ENCODE results near the gene ILF2.
A peak's percentile ranks its signal among the peaks of the same experiment; 100 is the strongest.
"Not testable (repeated sequence)": the region's sequence is repeated elsewhere in the genome, so short reads cannot be mapped to it uniquely, and the experiment has no call there.

The ILF2 gene

DNA sequence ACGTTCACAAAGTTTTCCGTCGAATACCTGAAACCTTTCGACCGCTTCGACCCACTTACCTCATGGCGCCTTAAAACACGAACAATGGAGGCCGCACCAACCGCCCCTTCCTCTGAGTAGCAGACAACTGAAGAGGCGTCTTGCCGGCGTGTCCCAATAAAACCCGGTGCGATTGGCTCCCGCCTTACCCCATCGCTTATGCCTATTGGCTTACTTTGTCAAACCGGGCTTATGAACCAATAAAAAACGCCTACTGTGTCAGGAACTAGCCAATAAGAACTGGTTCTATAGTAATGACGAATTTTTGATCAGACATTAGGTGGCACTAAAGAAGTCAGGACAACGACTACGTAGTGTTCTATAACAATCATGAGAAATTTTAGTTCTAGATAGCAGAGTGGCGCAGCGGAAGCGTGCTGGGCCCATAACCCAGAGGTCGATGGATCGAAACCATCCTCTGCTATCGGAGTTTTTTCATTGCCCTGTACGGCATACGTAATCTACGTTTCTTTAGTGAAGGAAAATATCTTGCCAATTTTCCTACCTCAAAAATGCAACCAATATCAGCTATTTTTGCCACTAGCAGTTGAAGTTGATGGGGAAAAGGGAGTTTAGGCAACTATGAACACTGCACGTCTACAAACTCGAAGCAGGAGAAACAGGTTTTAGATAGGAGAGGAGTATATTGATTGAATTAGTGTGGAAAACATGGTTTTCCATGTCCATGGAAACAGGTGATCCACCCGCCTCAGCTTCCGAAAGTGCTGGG lies at the start of gene ILF2:
Gene ILF2 (minus strand): TSS at position 135 of the 769 bp plus-strand sequence. CDS start 71 bp downstream, at position 64.
- Mint-ChIP-seq H3K27ac (no peak within 1 kb of the TSS), H3K36me3 (ENCODE audit: low read depth) (peaks cover 30% of the 10 kb centered on the region), H3K4me3 (no peak within 1 kb of the TSS), H3K27me3 (ENCODE audit: low read depth) (no peaks in the 10 kb centered on the region), H3K4me1 (ENCODE audit: low read depth) (peaks cover 22% of the 10 kb centered on the region), H3K9me3 (no peaks in the 10 kb centered on the region)

DNA sequence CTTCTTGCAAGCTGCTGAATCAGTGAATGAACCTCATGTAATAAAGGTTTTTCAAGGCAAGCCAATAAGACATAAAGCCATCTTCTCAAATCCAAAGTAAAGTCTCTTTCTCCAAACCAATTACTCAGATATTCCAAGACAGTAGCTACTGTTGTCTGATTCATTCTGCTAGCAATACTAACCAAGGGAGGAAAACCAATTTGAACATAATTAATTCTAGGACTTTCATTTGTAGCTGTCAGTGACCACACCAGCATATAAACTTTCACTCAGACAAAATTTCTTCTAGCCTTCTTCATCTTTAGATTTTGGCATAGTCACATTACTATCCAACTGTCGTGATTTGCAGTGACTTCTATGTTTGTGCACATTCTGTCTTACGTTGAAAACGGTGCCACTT lies 46.5 kb upstream of the ILF2 start:
- H3K4me1 Mint-ChIP-seq (ENCODE audit: low read depth): peaks cover 2% of the 10 kb centered on the region
- H3K9me3 Mint-ChIP-seq: no peaks in the 10 kb centered on the region
- no peaks in the 10 kb centered on the region for H3K36me3 Mint-ChIP-seq (ENCODE audit: low read depth)
- peaks cover 24% of the 10 kb centered on the region for H3K27me3 Mint-ChIP-seq (ENCODE audit: low read depth)
- H3K27ac Mint-ChIP-seq: peak overlapping the region; percentile 21
- H3K4me3 Mint-ChIP-seq: no peak overlapping the region

DNA sequence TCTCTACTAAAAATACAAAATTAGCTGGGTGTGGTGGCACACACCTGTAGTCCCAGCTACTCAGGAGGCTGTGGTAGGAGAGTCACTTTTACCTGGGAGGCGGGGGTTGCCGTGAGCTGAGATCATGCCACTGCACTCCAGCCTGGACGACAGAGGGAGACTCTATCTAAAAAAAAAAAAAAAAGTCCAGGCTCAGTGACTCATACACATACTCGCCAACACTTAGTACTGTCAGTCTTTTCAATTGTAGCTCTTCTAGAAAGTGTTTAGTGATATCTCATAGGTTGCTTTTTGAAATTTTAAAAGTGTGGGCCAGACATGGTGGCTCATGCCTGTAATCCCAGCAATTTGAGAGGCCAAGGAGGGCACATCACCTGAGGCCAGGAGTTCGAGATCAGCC lies 45.4 kb upstream of the ILF2 start:
- H3K9me3 Mint-ChIP-seq; H3K4me1 Mint-ChIP-seq (ENCODE audit: low read depth); H3K4me3 Mint-ChIP-seq; H3K27ac Mint-ChIP-seq; H3K36me3 Mint-ChIP-seq (ENCODE audit: low read depth): not testable (repeated sequence)
- H3K27me3 Mint-ChIP-seq (ENCODE audit: low read depth): peaks cover 24% of the 10 kb centered on the region

DNA sequence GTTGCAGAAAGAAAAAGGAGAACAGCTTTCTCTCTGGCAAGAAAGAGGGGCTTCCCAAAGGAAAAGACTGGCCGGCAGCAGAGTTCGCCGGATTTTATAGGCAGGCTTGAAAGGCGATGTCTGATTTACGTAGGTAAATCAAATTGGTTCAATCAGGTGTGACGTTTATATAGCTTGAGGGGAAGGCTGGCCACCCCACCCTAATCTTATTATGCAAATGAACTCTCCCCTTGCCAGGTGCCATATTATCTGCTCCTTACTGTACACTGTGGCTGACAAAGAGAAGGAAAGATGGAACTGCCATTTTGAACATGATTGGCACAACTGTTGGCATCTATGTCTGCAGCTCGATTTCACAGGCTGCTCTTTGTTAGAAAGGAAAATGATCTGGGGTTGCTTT lies 40.2 kb upstream of the ILF2 start:
- Mint-ChIP-seq H3K36me3 (ENCODE audit: low read depth) (no peaks in the 10 kb centered on the region), H3K27ac (no peak overlapping the region), H3K27me3 (ENCODE audit: low read depth) (peaks cover 13% of the 10 kb centered on the region), H3K9me3 (no peaks in the 10 kb centered on the region), H3K4me3 (no peak overlapping the region), H3K4me1 (ENCODE audit: low read depth) (no peaks in the 10 kb centered on the region)

DNA sequence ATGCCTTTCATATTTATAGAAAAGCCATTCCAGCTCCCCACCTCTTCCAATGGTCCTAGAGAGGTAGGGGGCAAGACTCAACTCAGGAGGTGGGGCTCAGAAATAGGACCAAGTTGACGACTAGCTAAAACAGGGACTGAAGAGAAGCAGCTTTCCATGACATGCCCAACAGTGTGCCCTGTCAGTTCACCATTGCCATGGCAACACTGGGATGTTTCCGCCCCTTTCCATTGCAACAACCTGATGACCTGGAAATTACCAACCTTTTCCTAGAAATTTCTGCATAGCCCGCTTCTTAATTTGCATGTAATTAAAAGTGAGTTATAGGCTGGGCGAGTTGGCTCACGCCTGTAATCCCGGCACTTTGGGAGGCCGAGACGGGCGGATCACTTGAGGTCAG lies 34.7 kb upstream of the ILF2 start:
- no peak overlapping the region for H3K27ac Mint-ChIP-seq
- H3K4me3 Mint-ChIP-seq: no peak overlapping the region
- no peaks in the 10 kb centered on the region for H3K36me3 Mint-ChIP-seq (ENCODE audit: low read depth)
- H3K9me3 Mint-ChIP-seq: no peaks in the 10 kb centered on the region
- H3K27me3 Mint-ChIP-seq (ENCODE audit: low read depth): no peaks in the 10 kb centered on the region
- no peaks in the 10 kb centered on the region for H3K4me1 Mint-ChIP-seq (ENCODE audit: low read depth)

DNA sequence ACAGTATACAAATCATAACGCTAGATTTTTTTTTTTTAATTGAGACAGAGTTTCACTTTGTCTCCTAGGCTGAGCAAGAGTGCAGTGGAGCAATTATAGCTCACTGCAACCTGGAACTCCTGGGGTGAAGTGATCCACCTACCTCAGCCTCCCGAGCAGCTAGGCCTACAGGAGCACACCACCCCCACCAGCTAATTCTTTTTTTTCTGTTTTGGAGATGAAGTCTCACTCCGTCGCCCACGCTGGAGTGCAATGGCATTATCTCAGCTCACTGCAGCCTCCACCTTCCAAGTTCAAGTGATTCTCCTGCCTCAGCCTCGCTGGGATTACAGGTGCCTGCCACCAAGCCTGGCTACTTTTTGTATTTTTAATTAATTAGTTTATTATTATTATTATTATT lies 29.0 kb upstream of the ILF2 start:
- Mint-ChIP-seq H3K27me3 (ENCODE audit: low read depth) (no peaks in the 10 kb centered on the region), H3K36me3 (ENCODE audit: low read depth) (no peaks in the 10 kb centered on the region), H3K4me1 (ENCODE audit: low read depth) (no peaks in the 10 kb centered on the region), H3K27ac (no peak overlapping the region), H3K4me3 (no peak overlapping the region), H3K9me3 (no peaks in the 10 kb centered on the region)

DNA sequence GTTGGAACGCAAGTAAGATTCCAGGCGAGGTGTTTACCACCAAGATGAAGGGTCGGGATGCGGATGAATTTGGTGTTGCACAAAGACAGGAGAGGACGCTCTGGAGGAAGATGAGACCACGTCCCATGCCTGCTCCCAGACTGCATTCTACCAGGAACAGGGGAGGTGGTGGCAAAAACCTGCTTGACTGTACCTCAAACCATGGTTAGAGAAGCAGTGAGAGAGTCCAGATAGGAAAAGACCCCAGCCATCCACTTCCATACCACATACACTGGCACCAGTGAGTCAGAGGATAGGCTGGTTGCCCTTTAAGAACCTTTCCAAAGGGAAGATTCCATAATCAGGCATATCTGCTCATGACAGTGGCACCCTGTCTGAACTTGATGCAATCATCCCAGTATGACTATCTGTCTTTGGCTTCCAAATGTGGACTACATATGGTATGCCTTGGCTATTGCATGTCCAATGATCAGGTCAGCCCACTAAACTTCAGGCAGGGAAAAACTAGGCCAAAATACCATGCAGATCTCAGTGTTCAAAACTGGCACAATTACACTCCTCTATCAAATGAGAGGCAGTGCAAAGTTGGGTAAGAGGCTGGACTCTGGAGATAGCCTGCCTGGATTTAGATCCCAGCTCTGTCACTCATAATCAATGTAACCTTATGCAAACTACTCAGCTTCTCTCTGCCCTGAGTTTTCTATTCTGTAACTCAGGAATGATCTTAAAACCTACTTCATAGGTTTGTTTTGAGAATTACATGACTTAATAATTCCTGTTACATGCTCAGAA lies 28.3 kb upstream of the ILF2 start:
- no peaks in the 10 kb centered on the region for H3K4me1 Mint-ChIP-seq (ENCODE audit: low read depth)
- no peak overlapping the region for H3K27ac Mint-ChIP-seq
- no peaks in the 10 kb centered on the region for H3K27me3 Mint-ChIP-seq (ENCODE audit: low read depth)
- H3K4me3 Mint-ChIP-seq: no peak overlapping the region
- no peaks in the 10 kb centered on the region for H3K9me3 Mint-ChIP-seq
- H3K36me3 Mint-ChIP-seq (ENCODE audit: low read depth): no peaks in the 10 kb centered on the region

DNA sequence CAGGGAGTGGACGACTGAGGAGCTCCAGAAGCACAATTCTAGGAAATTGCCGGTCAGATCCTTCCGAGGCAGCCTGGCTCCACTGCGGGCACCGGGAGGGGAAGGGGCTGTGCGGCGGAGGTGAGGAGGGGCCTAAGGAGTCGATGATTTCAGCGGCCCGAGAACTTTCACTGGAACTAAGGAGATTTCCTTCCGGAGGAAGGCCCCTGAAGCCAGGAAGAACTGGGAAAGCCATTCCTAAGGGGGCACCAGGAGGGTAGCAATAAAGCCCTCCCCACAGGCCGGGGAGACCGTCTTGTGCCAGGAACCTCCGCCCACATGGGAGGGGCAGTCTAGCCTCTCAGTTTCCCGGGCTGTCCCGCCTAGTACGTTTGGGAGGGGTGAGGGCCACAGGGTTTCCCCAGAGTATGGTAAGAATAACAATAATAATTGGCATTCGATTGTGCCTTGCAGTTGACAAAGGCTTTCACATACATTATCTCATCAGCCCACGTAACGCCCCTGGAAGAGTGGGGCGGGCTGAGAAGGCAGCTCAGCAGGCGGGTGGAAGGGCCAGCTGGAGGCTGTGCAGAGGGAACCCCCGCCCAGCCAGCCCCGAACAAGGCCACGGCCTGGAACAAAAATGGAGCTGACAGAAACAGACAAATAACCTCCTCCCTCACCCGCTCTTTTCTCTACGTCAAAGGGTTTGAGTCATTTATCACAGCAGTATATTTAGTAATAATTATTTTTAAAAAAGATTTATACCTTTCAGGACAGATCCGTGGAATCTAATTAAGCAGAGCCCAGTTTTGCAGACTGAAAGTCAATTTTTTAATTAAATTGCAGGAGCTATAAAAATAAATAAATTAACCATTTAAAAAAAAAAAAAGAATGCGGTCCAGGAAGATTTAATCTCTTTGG lies 27.5 kb upstream of the ILF2 start:
- Mint-ChIP-seq H3K27me3 (ENCODE audit: low read depth) (no peaks in the 10 kb centered on the region), H3K36me3 (ENCODE audit: low read depth) (no peaks in the 10 kb centered on the region), H3K27ac (no peak overlapping the region), H3K4me1 (ENCODE audit: low read depth) (no peaks in the 10 kb centered on the region), H3K4me3 (no peak overlapping the region), H3K9me3 (no peaks in the 10 kb centered on the region)

DNA sequence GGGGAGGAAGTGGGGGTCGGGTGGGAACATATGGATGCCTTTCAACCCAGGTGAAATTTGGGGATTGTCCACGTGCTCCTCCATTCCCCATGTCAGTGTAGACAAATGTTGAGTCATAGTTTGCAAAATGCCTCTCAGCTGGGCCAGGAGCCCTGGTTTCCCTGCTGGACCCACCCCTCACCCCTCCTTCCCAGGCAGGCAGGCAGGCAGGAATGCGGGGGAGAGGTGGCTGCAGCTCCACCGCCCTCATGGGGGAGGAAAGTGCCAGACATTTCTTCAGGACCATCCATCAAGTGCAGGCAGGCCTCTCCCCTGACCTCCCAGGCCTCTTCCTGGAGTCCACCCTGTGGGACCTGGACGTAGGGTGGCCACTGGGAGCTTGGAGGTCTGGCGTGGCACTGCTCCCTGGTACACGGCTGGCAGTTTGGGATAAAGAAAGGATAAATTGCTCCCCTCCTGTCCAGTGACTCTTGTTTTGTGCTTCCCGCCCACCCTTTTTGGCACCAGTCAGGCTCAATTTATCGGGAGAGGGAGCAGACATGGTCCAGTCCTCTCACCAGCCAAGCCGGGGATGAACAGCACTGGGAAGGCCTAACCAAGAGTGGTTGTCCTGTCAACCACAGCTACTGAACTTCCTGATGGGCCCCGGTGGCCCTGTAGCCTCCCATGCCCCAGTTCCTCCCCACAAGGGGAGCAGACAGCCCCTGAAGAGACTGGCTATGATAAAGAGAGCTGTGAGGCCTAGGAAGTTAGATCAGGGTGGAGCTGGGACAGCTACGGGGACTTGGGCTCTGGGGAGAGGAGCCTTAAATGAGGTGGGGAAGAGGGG lies 26.6 kb upstream of the ILF2 start:
- Mint-ChIP-seq H3K9me3 (no peaks in the 10 kb centered on the region), H3K4me3 (no peak overlapping the region), H3K4me1 (ENCODE audit: low read depth) (no peaks in the 10 kb centered on the region), H3K27me3 (ENCODE audit: low read depth) (no peaks in the 10 kb centered on the region), H3K27ac (no peak overlapping the region), H3K36me3 (ENCODE audit: low read depth) (no peaks in the 10 kb centered on the region)

DNA sequence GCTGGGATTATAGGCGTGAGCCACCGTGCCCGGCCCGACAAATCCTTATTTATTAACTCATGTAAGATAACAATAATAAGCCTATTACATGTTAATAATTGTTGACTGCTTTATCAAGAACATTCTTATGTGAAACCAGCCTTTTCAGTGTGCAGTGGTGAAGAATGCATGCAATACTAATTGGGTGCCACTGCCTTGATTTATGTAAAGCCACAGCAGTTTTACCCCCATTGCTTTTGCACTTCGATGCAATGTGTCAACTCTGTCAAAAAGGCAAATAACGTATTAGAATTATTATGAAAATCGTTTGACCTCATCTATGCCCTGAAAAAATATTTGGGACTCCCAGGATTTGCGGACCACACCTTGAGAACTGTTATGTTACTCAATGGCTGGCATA lies 25.9 kb upstream of the ILF2 start:
- no peaks in the 10 kb centered on the region for H3K36me3 Mint-ChIP-seq (ENCODE audit: low read depth)
- H3K9me3 Mint-ChIP-seq: no peaks in the 10 kb centered on the region
- H3K27me3 Mint-ChIP-seq (ENCODE audit: low read depth): no peaks in the 10 kb centered on the region
- no peaks in the 10 kb centered on the region for H3K4me1 Mint-ChIP-seq (ENCODE audit: low read depth)
- H3K4me3 Mint-ChIP-seq: no peak overlapping the region
- H3K27ac Mint-ChIP-seq: no peak overlapping the region

DNA sequence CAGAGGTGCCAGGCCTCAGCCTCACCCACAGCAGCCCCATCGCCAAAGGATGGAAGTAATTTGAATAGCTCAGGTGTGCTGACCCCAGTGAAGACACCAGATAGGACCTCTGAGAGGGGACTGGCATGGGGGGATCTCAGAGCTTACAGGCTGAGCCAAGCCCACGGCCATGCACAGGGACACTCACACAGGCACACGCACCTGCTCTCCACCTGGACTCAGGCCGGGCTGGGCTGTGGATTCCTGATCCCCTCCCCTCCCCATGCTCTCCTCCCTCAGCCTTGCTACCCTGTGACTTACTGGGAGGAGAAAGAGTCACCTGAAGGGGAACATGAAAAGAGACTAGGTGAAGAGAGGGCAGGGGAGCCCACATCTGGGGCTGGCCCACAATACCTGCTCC lies 22.7 kb upstream of the ILF2 start:
- Mint-ChIP-seq H3K4me1 (ENCODE audit: low read depth) (no peaks in the 10 kb centered on the region), H3K36me3 (ENCODE audit: low read depth) (no peaks in the 10 kb centered on the region), H3K27me3 (ENCODE audit: low read depth) (no peaks in the 10 kb centered on the region), H3K4me3 (no peak overlapping the region), H3K9me3 (no peaks in the 10 kb centered on the region), H3K27ac (no peak overlapping the region)

DNA sequence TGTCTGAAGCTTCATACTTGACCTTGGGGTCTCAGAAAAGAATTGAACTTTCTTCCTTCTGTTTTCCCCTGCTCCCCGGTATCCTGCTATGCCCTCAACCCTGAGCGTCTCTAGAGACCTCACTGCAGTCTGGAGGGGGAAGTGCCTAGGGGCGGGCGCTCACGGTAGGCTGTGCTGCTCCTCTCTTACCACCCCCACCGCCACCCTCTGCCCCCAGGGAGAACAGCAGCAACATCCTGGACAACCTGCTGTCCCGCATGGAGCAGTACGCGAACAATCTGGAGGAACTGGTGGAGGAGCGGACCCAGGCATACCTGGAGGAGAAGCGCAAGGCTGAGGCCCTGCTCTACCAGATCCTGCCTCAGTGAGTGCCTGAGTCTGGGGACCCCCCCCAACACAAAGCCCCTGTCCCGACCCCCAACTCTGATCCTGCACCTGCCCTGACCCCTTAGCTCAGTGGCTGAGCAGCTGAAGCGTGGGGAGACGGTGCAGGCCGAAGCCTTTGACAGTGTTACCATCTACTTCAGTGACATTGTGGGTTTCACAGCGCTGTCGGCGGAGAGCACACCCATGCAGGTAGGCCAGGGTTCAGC lies 18.0 kb upstream of the ILF2 start:
- Mint-ChIP-seq H3K9me3 (no peaks in the 10 kb centered on the region), H3K27ac (no peak overlapping the region), H3K4me1 (ENCODE audit: low read depth) (no peaks in the 10 kb centered on the region), H3K4me3 (no peak overlapping the region), H3K36me3 (ENCODE audit: low read depth) (no peaks in the 10 kb centered on the region), H3K27me3 (ENCODE audit: low read depth) (peaks cover 9% of the 10 kb centered on the region)

DNA sequence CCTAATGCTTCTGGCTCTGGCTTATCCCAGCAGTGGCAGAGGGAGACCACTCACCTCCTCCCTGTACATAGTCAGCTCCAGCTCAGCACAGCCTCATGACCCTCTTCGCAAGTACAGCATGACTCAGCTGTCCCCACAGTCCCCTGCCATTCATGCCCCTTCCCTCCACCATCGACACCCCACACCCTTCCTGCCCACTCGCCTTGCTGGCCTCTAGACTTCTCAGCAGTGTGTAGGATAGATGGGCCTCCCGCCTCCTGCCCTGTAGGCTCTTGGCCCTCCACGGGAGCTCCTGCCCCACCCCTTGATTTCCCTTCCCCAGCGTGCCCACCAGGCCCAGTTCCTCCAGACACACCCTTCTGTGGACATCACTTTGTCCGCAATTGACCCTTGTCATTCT lies 17.5 kb upstream of the ILF2 start:
- Mint-ChIP-seq H3K27ac (no peak overlapping the region), H3K9me3 (no peaks in the 10 kb centered on the region), H3K4me3 (no peak overlapping the region), H3K36me3 (ENCODE audit: low read depth) (no peaks in the 10 kb centered on the region), H3K4me1 (ENCODE audit: low read depth) (no peaks in the 10 kb centered on the region), H3K27me3 (ENCODE audit: low read depth) (peaks cover 14% of the 10 kb centered on the region)

Data from T-helper 1 cell treated with Interleukin-12 subunit alpha and Interleukin-12 subunit beta and Interleukin-4 antibody, amounts not matched to agents 30 μg/mL and 1 μg/mL, for 36 hours (primary cell).